Measurements from ENCODE around the gene OR1D2. TPM values are rescaled to one million over a fixed set of nuclear protein-coding genes. Genes with fewer than 3 reads are reported as not detected.

The OR1D2 gene
- not detected in 2 replicates for total RNA-seq (2014; rRNA removed; shearing (Covaris generic))

DNA sequence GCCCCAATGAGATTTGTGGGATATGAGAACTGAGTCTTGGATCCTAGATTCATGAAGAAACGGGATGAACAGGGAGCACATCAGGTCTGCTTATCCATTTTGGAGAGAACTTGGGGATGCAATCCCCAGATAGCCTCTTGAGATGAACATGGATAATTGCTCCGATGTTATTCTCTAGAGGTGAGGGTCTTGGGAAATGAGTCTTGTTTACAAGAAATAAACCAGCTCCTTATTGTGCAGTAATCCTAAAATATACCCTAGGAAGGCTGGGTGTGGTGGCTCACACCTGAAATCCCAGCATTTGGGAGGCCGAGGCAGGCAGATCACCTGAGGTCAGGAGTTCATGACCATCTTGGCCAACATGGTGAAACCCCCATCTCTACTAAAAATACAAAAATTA, at the start of gene OR1D2:
Gene OR1D2, minus strand, starts transcription at position 101 of the 400 bp plus-strand sequence. CDS start 11,426 bp downstream, outside the sequence.

GRCh38 chr17:3127451-3127850, 23.2 kb upstream of the OR1D2 start, which contains the start of gene OR1G1:
OR1G1 (minus strand) TSS chr17:3127551; CDS start chr17:3127551, 0 bp downstream.

GRCh38 chr17:3063507-3063906, 40.7 kb downstream of the OR1D2 start, which contains the start of gene OR1D5:
OR1D5 (minus strand) TSS chr17:3063607; CDS start chr17:3063607, 0 bp downstream.

Other genes starting within 250 kb of the OR1D2 start
- gene OR1D5, start 40.8 kb downstream of the OR1D2 start, total RNA-seq (2014; rRNA removed; shearing (Covaris generic)): not detected in 2 replicates
- not detected in 2 replicates for gene OR1G1, start 23.1 kb upstream of the OR1D2 start, total RNA-seq (2014; rRNA removed; shearing (Covaris generic))
- gene OR1A2, start 93.1 kb upstream of the OR1D2 start, total RNA-seq (2014; rRNA removed; shearing (Covaris generic)): not detected in 2 replicates
- gene OR1A1, start 103.2 kb upstream of the OR1D2 start, total RNA-seq (2014; rRNA removed; shearing (Covaris generic)): not detected in 2 replicates
- gene OR3A1, start 193.9 kb upstream of the OR1D2 start, total RNA-seq (2014; rRNA removed; shearing (Covaris generic)): not detected in 2 replicates

Measured in A375 (cell line).